SH-SY5Y (cell line): ENCODE data around the gene ZNF664.

Experiments used
- GATA2 ChIP-seq: IDR thresholded peaks from 2 replicates; pipeline ENCODE4 v1.6.1; 2011; ENCODE audit warnings: mild to moderate bottlenecking, low read depth, low read length
- GATA3 ChIP-seq: IDR thresholded peaks from 2 replicates; pipeline ENCODE4 v1.6.1; 2011; ENCODE audit warnings: low read depth, mild to moderate bottlenecking, low read length, moderate library complexity

DNA sequence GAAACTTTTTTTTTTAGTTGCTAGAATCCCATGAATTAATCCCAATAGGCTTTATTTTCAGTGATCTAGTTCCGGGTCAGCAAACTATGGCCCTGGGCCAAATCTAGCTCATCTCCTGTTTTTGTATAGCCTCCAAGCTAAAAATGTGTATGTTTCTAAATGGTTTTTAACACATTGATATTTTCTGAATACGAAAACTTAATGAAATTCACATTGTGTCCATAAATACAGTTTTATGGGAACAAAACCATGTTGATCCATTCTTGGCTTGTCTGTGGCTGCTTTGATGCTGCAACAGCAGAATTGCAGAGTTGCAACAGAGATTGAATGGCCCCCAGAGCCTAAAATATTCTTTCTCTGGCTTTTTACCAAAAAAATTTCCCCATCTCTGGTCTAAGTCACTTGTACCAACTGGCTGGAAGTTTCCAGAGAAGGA lies 47.5 kb downstream of the ZNF664 start:
- no peak for TF ChIP-seq GATA2
- TF ChIP-seq GATA3 = no peak
